GM18502 (cell line): Measurements from ENCODE around the gene CPSF4L.
A peak's percentile ranks its signal among the peaks of the same experiment; 100 is the strongest.
"Not testable (repeated sequence)": the region's sequence is repeated elsewhere in the genome, so short reads cannot be mapped to it uniquely, and the experiment has no call there.

Source experiments
- ATAC-seq: cut with Tn5 transposase; IDR thresholded peaks from one replicate; pipeline ENCODE4 v1.9.1; 2021; ENCODE audit warnings: mild to moderate bottlenecking; ENCODE audit not compliant: unreplicated experiment, poor library complexity

CPSF4L gene, protein sequence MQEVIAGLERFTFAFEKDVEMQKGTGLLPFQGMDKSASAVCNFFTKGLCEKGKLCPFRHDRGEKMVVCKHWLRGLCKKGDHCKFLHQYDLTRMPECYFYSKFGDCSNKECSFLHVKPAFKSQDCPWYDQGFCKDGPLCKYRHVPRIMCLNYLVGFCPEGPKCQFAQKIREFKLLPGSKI

DNA sequence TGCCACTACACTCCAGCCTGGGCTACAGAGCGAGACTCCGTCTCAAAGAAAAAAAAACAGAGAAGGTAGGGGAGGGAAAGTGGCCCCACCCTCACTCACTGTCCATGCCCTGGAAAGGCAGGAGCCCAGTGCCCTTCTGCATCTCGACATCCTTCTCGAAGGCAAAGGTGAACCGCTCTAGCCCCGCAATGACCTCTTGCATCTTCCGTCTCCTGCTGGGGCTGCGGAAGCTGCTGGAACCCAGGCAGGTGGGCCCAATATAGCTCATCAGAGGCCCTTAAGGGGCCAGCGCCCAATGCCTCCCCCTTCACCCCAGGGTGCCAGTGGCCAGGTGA is at the start of gene CPSF4L:
Gene CPSF4L (minus strand): TSS at position 264 of the 335 bp plus-strand sequence. CDS start 62 bp downstream, at position 202.
- no peak for ATAC-seq

DNA sequence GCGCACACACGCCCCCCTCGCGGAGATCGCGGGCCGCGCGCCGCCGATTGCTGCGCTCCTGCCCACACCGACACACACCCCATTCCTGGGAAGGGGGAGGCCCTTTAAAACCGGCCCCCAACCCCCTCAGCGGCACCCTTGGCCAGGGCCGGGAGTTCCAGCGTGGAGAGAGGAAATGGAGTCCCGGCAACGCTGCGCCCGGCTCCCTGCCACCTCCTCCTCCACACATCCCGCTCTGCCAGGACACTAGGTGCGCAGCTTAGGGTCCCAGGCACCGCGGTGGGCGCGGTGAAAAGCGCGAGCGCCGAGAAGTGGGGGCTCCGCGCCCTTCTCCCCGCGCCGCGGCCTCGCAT is 49.7 kb upstream of the CPSF4L start:
- peak; percentile 19 for ATAC-seq

DNA sequence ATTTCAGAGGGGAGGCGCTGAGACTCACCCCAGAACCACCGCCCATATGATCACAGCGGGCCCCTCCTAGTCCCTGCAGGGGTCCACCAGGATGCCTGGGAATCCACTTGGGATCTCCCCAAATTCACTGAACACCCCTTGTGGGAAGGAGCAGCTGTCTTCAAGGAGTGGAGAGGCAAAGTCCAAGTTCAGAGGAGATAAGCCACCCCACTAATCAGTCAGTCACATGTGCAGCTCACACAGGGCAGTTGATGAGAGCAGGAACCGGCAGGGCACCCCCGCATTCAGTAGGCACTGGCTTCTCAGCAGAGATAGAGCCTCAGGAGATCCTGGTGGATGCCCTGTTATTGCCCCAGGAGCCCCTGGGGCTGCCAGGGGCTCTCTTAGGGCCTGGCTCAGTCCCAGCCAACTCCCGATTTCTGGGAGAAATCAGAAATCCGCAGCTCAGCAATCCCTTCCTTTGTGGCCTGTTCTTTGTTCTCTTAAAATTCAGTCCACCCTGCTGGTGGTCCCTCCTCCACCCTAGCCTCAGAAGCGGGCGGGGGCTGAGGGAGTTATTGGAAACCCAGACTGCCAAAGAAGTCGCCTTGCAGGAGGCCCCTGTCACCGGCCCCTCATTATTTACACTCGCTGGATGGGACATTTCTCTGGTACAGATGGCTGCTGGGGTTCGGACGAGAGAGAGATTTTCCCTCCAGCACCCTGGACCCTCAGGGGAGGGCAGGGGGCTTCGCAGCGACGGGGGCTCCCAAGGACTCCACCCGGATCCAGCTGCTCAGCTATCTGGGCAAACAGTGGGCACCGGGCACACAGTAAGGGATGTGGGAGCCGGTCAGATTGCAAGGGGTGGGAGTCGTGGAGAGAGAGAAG is 48.3 kb upstream of the CPSF4L start:
- no peak for ATAC-seq

DNA sequence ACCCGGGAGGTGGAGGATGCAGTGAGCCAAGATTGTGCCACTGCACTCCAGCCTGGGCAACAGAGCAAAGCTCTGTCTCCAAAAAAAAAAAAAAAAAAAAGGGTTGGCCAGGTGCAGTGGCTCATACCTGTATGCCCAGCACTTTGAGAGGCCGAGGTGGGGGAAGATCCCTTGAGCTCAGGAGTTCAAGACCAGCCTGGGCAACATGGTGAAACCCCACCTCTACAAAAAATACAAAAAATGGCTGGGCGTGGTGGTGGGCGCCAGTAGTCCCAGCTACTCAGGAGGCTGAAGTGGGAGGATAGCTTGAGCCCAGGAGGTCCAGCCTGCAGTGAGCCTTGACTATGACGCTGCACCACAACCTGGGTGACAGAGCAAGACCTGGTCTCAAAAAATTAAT is 47.3 kb upstream of the CPSF4L start:
- ATAC-seq, result not testable (repeated sequence)

DNA sequence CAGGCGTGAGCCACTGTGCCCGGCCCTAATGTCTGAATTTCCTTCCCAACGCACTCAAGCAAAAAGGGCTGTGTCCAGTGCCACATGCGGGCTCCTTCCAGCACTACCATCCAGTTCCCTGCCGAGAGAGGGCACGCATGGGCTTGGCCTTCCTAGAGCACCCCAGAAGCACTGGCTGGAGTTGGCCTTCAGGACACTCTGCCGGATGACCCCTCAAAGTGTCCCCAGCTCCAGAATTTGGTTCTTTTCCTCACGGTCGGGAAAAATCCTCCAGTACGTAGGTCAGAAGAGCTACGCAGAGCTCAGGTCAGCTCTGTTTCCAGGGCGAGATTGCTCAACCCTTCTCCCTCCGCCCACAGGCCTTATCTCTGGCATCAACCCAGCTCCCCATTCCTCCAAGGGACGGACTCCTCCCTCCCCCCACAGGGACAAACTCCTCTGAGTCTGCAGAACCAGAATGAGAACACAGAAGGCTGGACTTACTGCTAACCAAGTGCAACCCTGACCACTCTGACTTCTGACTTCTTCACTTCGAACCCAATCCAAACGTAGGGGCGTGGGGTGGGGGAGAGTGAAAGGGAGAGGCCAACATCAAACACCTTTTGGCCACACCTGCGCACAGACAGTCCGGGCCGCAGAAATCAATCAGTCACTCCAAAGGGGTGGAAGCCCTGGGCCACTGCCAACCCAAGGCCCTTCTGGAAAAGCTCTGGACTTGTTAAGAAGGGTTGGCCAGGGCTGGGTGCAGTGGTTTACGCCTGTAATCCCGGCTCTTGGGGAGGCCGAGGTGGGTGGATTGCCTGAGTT is 46.5 kb upstream of the CPSF4L start:
- ATAC-seq, result no peak

DNA sequence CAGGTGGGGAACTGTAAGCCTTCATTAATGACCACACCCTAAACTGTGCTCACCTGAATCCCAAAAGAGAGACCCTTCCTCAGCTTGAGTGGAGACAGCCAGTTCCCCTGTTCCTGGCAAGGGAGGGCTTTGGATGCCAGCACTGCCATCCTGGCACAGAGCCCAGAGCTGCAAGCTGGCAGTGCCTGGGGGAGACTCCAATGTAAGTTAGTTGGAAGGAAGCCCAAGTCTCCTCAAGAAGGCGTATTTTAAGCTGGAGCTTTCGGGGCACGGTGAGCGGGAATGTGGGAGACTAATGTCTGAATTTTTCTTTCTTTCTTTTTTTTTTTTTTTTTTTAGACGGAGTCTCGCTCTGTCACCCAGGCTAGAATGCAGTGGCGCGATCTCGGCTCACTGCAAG is 45.5 kb upstream of the CPSF4L start:
- no peak for ATAC-seq

DNA sequence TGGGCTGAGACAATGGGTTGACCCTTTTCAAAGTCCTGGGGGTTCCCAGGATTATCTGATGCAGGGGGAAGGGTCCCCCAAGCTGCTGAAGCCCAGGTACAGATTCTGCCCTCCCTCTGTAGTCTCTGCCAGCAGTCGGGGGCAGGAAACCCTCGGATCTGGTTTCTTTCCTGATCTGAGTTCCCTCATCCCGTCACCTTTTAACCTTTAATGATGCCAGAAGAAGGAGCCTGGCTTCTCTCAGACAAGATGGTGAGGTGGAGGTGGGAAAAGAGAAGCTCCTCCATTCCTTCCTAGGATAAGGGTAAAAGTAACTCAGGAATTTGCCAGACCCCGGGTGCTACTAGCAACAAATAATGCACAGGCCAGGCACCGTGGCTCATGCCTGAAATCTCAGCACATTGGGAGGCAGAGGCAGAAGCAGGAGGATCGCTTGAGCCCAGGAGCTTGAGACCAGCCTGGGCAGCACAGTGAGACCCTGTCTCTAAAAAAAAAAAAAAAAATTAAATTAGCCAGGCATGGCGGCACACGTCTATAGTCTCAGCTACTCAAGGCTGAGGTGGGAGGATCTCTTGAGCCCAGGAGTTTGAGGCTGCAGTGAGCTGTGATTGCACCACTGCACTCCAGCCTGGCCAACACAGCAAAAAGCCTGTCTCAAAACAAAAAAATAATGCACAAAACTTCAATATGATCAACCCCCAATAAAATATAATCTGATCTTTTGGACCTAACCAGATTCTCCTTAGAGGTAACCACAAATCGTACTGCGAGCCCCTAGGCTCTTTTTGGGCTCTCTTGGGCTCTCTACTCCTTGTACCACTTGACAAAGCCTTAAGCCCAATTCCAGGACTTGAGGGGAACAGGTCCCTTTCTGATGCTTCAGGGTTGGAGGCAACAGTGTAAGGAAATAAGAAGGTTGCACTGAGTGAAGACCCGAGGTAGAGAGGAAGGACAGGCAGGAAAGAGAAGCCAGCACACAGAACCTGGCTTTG is 44.5 kb upstream of the CPSF4L start:
- no peak for ATAC-seq

DNA sequence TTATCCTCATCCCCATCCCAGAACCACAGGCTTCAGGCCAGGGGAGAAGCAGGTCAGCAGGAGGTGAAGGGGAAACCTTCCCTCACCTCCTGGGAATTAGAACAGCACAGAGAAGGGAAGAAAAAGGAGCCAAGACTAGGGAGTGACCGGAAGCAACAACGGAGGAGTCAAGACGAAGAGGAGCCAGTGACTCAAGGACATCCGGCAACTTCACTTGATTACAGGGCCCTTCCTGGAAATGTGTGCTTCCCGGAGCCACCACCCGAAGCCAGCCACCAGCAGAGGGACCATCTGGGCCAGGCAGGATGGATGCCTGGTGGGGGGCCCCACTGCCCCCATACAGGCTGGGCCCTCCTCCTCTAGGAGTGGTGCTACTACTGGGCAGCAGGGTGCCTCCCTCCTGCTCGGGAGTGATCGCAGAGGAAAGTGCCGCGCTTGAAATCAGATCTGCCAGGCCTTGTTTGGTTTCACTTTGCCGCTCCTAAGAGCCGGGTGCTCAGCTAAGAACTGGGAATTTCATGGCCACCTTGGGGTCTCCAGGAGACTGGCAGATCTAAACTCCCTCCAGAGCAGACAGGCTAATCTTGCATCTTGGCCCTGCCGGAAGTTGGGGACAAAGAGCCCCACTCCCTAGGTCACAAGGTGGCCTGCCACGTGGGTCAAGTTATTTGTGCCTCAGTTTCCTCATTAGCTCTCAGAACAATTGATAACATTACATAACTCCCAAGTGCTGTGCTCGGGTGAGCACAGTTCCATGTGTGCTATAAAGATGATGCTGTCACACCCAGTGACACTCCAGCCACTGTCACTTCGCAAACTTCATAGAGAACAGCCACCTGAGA is 43.5 kb upstream of the CPSF4L start:
- no peak for ATAC-seq

DNA sequence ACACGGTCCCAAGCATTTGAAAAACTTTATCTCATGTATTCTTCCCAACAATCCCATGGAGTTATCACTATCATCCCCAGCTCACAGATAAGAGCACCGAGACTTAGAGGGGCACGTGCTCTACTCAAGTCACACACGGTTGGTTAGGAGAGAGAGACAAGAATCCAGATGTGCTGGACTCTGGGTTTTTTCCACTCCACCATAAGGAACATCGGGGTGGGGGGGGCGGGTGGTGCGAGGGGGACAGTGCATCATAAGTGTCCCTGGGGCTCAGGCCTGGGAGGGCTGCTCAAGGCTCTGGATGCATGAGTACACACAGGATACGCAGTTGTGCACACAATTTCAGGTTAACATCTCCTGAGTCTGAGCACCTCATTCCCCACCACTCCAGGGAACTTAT is 42.8 kb upstream of the CPSF4L start:
- ATAC-seq, result no peak

DNA sequence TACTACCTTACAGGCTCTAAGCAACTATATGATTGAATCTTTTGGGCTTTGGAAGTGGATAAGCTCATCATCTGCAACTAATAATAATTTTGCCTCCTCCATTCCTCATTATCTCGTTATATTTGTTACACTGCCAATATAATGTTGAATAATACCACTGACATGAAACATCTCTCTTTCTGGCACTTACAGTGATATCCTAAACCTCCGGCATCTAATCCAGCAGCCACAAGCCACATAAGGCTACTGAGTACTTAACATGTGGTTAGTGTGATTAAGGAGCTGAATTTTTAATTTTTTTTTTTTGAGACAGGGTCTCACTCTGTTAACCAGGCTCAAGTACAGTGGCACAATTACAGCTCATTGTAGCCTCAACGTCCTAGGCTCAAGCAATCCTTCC is 40.5 kb upstream of the CPSF4L start:
- no peak for ATAC-seq

DNA sequence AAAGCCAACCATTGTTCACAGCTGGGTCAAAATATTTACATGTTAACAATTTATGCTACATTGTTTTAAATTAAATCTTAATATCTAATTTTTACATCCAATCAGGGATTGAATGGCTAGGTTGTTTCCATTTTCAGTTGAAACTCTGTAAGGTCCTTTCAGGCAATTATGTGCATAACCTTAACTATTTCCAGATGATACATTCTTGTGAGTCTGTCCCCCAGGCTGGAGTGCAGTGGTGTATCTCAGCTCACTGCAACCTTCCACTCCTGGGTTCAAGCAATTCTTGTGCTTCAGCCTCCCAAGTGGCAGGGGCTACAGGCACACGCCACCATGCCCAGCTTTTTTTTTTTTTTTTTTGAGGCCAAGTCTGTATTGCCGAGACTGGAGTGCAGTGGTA is 39.7 kb upstream of the CPSF4L start:
- no peak for ATAC-seq

DNA sequence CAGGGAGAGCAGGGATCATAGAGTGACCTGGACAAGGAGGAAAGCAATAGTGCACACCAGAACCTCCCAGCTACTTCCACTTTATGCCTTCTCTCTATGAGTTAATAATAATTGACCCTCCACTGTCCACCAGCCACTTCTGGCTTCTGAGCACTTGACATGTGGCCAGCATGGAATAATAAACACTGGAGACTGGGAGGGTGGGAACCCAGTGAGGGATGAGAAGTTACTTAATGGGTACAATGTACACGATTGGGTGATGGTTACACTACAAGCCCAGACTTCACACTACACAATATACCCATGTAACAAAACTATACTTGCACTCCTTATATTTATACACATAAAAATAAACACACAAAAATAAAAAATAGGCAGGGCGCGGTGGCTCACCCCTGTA is 38.7 kb upstream of the CPSF4L start:
- ATAC-seq, result no peak

DNA sequence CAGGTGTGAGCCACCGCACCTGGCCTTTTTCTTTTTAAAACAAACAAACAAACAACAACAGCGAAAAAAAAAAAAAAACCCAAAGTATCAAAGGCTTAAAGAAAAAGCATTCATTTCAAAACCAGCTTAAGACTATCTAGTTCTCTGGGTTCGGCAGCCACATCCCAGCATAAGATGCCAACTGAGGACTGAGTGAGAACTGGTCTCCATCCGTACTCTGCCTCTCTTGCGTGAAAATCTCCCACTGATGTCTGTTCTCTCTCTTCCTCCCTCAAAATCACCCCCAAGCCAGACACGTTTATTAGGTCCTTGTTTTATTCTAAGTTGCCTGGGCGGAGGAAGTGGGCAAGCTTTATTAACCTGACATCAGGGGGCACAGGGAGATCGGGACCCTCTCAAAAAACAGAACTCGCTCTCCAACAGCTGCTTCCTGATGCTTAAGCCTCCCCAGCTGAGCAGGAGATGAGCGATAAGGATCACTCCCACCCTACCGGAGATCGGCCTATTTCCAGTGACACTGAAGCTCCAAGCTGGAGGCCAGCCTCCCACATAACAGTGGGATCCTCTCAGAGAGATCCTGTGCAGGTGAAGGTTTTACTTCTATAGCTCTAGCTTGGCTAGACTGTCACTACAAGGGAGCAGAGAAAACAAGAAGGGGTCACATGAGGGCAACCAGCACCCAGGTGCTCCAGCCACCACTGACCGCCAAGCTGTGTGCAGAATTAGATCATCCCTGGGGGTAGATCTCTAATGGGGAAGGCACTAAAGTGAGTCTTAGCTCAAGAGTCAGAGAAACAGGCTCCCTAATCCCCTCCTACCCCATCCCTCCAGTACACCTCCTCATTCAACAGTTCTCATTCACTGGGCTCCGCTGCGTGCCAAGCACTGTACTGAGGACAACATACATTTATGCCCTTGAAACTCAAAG is 36.5 kb upstream of the CPSF4L start:
- peak; percentile 50 for ATAC-seq

DNA sequence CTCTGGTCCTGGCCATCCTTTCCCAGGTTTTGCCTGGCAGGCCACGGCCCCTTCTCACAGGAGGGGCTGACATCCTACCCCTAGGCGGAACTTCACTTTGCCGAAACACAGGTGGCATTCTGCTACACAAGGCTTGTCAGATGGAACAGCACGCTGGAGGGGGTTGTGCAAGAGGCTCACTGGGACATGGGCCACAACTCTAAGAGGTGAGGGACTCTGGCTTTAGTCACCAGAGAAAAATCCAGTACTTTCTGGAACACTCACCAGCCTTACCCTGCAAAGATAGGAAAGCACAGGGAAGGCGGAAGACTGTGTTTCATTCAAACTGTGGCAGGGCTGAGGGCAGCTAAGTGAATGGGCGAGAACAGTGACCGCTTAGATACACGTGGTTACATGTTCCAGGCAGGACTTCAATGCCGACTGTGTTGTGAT is 31.8 kb upstream of the CPSF4L start:
- no peak for ATAC-seq

DNA sequence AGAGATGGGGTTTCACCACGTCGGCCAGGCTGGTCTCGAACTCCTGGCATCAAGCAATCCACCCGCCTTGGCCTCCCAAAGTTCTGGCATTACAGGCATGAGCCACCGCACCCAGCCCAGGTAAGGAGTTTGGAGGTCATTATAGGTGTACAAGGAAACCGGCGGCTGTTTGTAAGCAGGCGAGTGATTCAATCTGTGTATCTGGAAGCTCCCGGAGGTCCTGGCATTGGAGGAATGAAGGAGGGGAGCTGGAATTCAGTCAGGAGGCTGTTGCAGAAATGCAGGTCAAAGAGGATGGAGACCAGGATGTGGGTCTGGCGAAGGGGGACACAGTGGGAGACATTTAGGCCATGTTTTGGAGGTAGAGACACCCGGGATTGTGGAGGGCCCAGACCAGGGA is 31.4 kb upstream of the CPSF4L start:
- no peak for ATAC-seq

DNA sequence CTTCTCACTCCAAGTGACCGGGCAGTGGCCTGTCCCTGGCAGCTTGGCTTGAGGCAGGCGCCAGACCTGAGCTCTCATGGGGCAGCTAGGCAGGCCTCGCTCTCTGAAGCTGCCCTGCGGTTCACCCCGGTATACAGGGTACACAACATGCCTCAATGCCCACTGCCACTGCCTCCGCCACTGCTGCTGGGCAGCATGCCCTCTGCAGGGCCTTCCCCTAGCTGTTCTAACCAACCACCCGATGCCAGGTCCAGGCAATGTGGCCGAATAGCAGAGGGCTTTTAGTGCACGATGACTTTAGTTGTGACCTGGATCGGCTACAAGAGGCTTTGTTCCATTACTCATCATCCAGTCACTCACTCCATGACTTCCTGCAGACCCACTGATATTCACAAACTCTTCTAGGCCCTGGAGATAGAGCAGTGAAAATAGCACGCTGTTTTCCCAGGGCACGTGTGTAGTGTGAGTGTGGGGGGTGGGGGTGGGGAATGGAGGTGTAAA is 30.4 kb upstream of the CPSF4L start:
- no peak for ATAC-seq

DNA sequence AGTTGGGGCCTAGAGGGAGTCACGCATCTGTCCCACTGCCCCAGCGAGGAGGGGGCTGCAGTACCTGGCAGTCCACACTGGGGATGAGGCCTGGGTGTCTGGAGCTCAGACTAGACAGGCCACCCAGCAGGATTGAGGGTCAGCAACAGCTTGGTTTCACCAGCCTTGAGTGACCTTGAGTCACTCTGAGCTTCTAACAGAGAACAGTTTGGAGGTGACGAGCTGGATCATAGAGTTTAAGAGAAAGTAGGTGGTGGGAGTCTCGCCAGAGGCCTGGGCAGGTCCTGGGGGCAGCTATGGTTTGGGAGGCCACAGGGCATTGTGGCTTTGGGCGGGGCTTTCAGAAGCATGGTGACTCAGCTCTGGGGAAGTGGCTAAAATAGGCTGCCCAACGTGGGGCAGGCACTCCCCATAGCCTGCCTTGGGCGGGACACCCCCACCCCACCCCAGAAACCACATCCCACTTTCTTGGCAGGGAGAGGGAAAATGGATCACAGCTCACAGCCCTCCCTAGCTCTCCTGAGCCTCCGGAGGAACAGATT is 29.7 kb upstream of the CPSF4L start:
- ATAC-seq, result peak; percentile 89
